Peyer's patch (tissue), 4 donors: ENCODE data around the gene NVL. TPM values are rescaled to one million over a fixed set of nuclear protein-coding genes. Genes with fewer than 3 reads are reported as not detected.

Source experiments
- DNase-seq, 3 donors: peaks; one replicate each; pipeline ENCODE4 v3.0.0-alpha.2; 2017 to 2019
- H3K27ac ChIP-seq, 4 donors: fragments of 200-600 bp; sonication (generic); one replicate each; pipeline ENCODE4 v1.5.1; 2016 to 2019
- H3K27me3 ChIP-seq, 2 donors: fragments of 200-600 bp; sonication (generic); one replicate each; pipeline ENCODE4 v1.5.1; 2019
- H3K36me3 ChIP-seq, 3 donors: fragments of 200-600 bp; sonication (generic); one replicate each; pipeline ENCODE4 v1.5.1; 2016 to 2019
- H3K4me1 ChIP-seq, 4 donors: fragments of 200-600 bp; sonication (generic); one replicate each; pipeline ENCODE4 v1.5.1; 2016 to 2019
- H3K4me3 ChIP-seq, 4 donors: fragments of 200-600 bp; sonication (generic); 1 replicate in 3 of 4; 2 replicates in 1 of 4; pipeline ENCODE4 v1.5.1; 2016 to 2019; ENCODE audit warnings: mild to moderate bottlenecking in 1 of 4
- H3K9me3 ChIP-seq, 4 donors: fragments of 200-600 bp; sonication (generic); one replicate each; pipeline ENCODE4 v1.5.1; 2016 to 2019; ENCODE audit warnings: mild to moderate bottlenecking in 1 of 4
- CTCF ChIP-seq, 6 experiments: fragments of 450-650 bp in 4 of 6; fragments of 200-600 bp in 2 of 6; sonication (generic) in 1 of 6; IDR thresholded peaks; one replicate each; pipeline ENCODE4 v1.5.1; 2017 to 2019; ENCODE audit warnings: antibody characterized with exemption in 6 of 6, mild to moderate bottlenecking in 3 of 6, moderate library complexity in 1 of 6
- POLR2A ChIP-seq, 2 donors: fragments of 450-650 bp; IDR thresholded peaks; one replicate each; pipeline ENCODE4 v1.5.1; 2017; ENCODE audit warnings: antibody characterized with exemption in 2 of 2, mild to moderate bottlenecking in 2 of 2, moderate library complexity in 2 of 2
- total RNA-seq, 4 donors: library from RNA; depleted of rRNA; stranded (reverse); fragments of >200 nt; gene quantifications; one replicate each; pipeline ENCODE4 v1.1.0, GENCODE V29; 2016

The NVL gene
- total RNA-seq, 4 donors from 2014 or later, result 26.6 to 96.6 (median 38.3) TPM

DNA sequence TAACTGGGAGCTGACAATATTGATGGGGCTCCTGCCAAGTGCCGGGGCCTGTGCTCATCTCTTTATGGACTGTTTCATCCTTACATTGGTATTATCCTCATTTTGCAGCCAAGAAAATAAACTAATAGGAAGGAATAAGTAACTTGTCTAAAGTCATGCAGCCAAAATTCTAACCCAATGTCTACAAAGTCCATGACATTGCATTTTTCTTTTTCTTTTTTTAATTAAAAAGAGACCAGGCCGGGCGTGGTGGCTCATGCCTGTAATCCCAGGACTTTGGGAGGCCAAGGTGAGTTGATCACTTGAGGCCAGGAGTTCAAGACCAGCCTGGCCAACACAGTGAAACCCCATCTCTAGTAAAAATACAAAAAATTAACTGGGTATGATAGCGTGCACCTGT is 128.1 kb downstream of the NVL start:
- no peaks in the 10 kb centered on the region for H3K36me3 ChIP-seq

DNA sequence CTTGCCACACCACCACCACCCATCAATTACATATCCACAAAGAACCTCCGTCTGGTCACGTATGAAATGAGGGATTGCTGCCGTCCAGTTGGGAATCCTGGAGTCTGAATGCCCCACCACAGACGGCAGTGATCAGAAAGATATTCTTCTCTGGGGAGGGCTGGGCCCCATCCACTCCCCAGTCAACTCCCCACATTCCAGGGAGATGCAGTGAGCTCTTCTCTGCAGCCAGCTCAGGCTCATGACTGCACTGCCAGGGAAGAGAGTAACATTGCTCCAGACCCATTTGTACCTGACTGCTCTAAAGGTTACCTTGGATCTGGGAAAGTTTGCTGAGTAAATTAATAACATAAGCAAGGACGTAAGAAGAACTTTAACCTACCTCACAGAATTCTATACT is 128.6 kb downstream of the NVL start:
- no peaks in the 10 kb centered on the region for H3K27me3 ChIP-seq
- DNase-seq, result no peak
- no peaks in the 10 kb centered on the region for H3K9me3 ChIP-seq
- peaks cover 0 to 26% (median 6%) of the 10 kb centered on the region in 4 donors for H3K4me1 ChIP-seq
- no peak overlapping the region for H3K27ac ChIP-seq
- H3K4me3 ChIP-seq, result no peak overlapping the region
- H3K36me3 ChIP-seq, result no peaks in the 10 kb centered on the region
- TF ChIP-seq POLR2A (IDR thresholded peaks at IDR 0.05) (no peak), CTCF (IDR thresholded peaks at IDR 0.05) (no peak)

More for the DNA sequence above, 128.1 kb downstream of the NVL start:
- H3K27me3 ChIP-seq, result no peaks in the 10 kb centered on the region
- no peak for TF ChIP-seq POLR2A (IDR thresholded peaks at IDR 0.05)
- TF ChIP-seq CTCF (IDR thresholded peaks at IDR 0.05), result no peak
- no peaks in the 10 kb centered on the region for H3K9me3 ChIP-seq
- no peak for DNase-seq
- no peak overlapping the region for H3K27ac ChIP-seq
- peaks cover 0 to 24% (median 6%) of the 10 kb centered on the region in 4 donors for H3K4me1 ChIP-seq
- no peak overlapping the region for H3K4me3 ChIP-seq

GRCh38 chr1:224199679-224200078 is 130.3 kb downstream of the NVL start:
- H3K27me3 ChIP-seq, result no peaks in the 10 kb centered on the region

DNA sequence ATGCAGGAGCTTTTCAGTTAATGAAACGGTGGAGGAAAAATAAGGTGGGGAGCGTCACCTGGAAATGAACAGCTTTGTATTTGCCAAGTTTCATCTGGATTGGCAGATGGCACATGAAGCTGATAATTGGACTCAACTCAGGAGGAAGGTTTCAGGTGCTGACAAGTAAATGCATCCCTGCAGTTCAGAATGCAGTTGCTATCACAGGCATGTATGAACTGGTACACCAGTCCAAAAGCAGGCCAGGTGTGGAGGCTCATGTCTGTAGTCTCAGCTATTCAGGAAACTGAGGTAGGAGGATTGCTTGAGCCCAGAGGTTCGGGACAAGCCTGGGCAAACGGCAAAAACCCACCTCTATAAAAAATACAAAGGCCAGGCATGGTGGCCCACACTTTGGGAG is 131.4 kb downstream of the NVL start:
- Histone ChIP-seq H3K4me1 (peaks cover 0 to 9% (median 0%) of the 10 kb centered on the region in 4 donors), H3K36me3 (peaks cover 0 to 1% (median 0%) of the 10 kb centered on the region in 3 donors), H3K27me3 (no peaks in the 10 kb centered on the region), H3K4me3 (no peak overlapping the region), H3K27ac (no peak overlapping the region), H3K9me3 (no peaks in the 10 kb centered on the region)
- DNase-seq, result no peak
- no peak for TF ChIP-seq POLR2A (IDR thresholded peaks at IDR 0.05)
- no peak for TF ChIP-seq CTCF (IDR thresholded peaks at IDR 0.05)

More at GRCh38 chr1:224199679-224200078, 130.3 kb downstream of the NVL start:
- TF ChIP-seq POLR2A (IDR thresholded peaks at IDR 0.05), result no peak
- TF ChIP-seq CTCF (IDR thresholded peaks at IDR 0.05), result no peak
- Histone ChIP-seq H3K27ac (no peak overlapping the region), H3K36me3 (no peaks in the 10 kb centered on the region), H3K9me3 (no peaks in the 10 kb centered on the region), H3K4me3 (no peak overlapping the region), H3K4me1 (peaks cover 0 to 18% (median under 1%) of the 10 kb centered on the region in 4 donors)
- no peak for DNase-seq

DNA sequence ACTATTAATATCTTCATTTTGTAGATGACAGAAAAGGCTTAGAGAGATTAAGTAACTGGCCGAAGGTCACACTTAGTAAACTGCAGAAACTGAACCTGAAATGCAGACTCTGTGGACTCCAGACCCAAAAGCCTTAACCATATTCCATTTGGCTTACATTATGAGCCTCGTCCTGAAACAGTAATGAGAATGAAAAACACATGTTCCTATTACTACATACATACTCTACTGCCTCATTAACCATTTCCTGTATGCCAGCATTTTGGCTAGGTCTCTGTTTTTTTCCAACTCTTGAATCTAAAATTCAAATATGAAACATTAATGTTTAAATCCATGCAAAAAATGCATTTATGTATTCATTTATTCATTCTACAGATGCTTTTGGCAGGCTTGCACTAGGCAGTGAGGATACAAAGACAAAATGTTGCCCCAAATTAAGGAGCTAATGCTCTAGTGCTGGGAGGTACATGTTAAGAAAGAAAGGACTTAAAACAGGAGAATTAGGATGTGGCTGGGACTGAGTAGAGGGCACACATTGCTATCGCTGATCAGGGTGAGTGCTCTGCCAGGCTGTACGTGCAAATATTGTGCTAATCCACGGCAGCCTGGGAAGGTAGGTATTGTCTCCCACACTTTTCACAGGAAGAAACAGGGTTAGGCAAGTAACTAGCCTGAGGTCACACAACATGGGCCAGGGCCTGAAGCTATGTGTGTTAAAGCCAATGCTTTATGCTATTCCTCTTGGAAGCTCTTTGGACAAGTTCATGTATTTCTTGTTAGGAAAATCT is 133.0 kb downstream of the NVL start:
- H3K9me3 ChIP-seq, result no peaks in the 10 kb centered on the region
- peaks cover 0 to 14% (median 0%) of the 10 kb centered on the region in 3 donors for H3K36me3 ChIP-seq
- H3K4me3 ChIP-seq, result no peak overlapping the region
- no peak overlapping the region for H3K27ac ChIP-seq
- TF ChIP-seq POLR2A (IDR thresholded peaks at IDR 0.05) (no peak), CTCF (IDR thresholded peaks at IDR 0.05) (no peak)
- peaks cover 0 to 6% (median 0%) of the 10 kb centered on the region in 4 donors for H3K4me1 ChIP-seq
- DNase-seq, result no peak
- H3K27me3 ChIP-seq, result no peaks in the 10 kb centered on the region
